Measurements from ENCODE around the gene PARVA.
A peak's percentile ranks its signal among the peaks of the same experiment; 100 is the strongest.
"Not testable (repeated sequence)": the region's sequence is repeated elsewhere in the genome, so short reads cannot be mapped to it uniquely, and the experiment has no call there.

Gene PARVA, protein sequence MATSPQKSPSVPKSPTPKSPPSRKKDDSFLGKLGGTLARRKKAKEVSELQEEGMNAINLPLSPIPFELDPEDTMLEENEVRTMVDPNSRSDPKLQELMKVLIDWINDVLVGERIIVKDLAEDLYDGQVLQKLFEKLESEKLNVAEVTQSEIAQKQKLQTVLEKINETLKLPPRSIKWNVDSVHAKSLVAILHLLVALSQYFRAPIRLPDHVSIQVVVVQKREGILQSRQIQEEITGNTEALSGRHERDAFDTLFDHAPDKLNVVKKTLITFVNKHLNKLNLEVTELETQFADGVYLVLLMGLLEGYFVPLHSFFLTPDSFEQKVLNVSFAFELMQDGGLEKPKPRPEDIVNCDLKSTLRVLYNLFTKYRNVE

GRCh38 chr11:12377106-12377823 is at the start of gene PARVA:
TSS of gene PARVA (plus strand) at chr11:12377571. CDS start at chr11:12377648, 77 bp downstream.
- no peak for DNase-seq

DNA sequence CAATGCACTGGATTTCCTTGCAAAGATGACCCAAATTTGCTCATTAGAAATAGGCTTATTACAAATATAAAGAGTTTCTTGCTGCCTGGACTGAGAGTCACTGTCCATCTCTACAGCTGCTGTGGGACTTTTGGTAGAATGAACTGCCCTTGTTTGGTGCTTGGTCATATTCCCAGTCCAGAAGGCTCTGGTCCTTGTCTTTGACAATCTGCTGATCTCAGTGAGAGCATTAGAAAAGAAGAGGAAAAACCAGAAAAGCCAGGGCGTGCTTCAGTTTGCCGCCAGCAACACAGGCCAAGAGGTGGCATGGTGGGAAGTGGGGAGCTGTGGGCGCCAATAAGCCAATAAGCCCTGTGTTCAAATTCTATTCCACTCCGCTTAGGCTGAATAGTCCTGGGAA is 48.2 kb upstream of the PARVA start:
- no peak for DNase-seq

GRCh38 chr11:12329797-12330196 is 47.6 kb upstream of the PARVA start:
- no peak for DNase-seq

DNA sequence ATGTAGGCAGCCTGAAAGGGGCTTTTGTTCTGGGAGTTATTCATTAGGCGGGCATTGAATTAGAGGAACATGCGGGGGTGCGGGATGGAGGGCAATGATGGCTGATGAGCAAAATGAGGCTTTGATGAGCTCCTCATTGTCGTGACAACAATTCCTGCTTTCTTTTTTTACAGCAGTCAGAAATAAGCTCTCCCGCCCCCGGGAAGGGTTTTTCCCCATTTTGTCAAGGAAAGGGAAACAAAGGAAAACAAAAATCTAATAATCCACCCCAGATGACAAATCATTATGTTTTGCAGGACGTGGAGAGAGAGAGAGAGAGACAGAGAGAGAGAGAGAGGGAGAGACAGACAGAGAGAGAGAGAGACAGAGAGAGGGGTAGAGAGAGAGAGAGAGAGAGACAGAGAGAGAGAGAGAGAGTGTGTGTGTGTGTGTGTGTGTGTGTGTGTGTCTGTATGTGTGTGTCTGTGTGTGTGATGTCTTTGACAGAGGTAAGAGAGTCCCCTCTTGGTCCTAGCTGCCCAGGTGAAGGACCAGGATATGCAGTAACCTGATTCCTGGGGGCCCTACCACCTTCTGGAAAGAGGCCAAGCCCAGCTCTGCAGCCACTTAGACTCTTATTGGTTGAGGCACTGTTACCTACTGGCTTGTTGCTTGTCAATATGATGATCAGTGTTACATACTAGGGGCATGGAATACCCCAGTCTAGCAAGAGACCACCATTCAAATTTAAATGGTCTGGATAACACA is 46.7 kb upstream of the PARVA start:
- DNase-seq, result no peak

DNA sequence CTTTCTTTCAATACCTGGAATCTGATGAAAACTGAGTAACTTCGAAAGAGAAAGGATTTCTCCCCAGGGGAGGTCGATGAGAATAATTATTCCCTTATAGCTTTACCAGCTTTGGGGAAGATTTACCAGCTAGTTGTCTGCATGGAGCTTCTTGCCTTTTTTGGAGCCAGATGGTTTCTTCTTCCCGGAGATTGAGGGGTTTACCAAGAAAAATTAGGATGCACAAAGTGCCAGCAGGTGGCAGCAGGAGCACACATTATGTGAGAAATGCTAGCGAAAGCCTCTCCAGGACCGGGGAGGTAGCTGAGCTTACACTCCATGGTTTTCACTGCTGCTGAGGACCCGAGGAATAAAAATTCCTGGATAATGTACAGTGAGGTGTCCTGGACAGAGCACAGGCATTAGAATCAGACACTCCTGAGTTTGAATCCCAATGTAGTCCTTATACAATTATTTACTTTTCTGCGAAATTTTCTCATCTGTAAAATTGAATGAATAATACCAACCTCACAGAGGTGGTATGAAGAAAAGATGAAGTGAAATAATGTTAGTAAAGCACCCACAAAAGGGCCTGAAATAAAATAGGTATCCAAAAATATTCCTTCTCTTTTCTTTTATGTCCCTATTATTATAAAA is 46.0 kb upstream of the PARVA start:
- DNase-seq, result peak; percentile 59

DNA sequence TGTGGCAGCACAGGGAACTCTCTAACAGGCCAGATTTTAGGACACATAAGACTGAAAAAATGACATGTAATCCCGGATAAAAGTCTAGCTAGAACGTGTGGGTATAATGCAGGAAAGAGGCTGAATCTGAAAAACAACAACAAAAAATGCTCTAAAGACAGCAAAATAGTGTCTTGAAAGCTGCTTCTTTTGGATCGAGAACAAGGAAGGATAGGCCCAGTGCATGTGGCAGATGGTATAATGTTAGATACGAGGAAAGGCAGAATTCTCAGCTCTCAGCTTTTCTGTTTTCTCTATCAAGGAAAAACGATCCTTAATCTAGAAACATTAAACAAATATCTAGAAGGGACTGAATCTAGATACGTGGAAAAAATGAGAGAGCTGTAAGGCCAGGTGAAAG is 33.8 kb upstream of the PARVA start:
- no peak for DNase-seq

GRCh38 chr11:12353534-12353933 is 23.8 kb upstream of the PARVA start:
- DNase-seq, result no peak

- no peak for DNase-seq
Observed at GRCh38 chr11:12354750-12355545, 22.4 kb upstream of the PARVA start.

DNA sequence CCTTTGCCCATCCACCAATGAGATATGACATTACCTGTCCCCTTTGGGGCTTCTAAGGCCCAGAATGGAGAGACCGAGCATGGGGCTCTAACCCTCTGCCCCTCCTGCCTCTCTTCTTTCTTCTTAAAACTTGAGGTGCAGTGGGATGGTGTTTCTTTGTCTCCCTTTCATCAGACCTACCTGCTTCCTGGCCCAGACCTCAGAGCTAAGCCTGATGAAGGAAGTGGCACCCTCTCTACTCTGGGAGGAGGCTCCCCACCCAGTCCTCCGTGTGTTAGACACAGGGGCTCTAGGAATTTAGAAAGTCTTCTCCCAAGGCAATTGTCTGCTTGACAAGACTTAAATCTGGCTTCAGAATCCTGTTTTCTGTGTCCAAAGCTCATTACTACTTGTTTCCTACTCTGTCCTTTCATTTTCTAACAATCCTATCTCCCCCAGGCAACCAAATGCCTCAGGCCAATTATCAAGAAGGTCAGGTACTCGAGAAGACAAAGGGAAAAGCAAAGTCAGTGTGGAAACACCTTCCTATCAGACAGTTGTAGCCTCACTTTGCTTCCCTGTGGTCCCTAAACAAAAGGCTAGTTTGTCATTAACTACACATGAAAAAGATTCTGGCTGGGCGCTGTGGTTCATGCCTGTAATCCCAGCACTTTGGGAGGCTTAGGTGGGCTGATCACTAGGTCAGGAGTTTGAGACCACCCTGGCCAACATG is 20.3 kb upstream of the PARVA start:
- no peak for DNase-seq

GRCh38 chr11:12357697-12358096 is 19.7 kb upstream of the PARVA start:
- not testable (repeated sequence) for DNase-seq

GRCh38 chr11:12358302-12359188 is 18.8 kb upstream of the PARVA start:
- DNase-seq, result no peak

DNA sequence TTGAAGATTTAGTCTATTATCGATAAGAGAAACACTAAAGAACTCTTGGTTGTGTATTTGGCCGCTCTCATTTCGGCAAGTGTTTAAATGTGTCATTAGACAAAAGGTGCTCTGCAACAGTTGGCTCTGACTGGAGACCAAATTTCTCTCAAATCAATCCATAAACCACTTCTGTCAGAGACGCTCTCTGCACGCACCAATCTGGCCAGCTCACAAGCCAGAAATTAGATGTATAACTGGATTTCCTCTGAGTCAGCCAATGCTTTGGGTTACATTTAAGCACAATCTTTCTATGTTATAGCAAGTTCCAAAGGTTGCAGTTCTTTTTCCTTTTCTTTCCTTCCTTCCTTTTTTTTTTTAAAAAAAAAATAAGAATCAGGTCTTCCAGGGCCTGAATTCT is 17.6 kb upstream of the PARVA start:
- no peak for DNase-seq

GRCh38 chr11:12361682-12362081 is 15.7 kb upstream of the PARVA start:
- DNase-seq, result no peak

DNA sequence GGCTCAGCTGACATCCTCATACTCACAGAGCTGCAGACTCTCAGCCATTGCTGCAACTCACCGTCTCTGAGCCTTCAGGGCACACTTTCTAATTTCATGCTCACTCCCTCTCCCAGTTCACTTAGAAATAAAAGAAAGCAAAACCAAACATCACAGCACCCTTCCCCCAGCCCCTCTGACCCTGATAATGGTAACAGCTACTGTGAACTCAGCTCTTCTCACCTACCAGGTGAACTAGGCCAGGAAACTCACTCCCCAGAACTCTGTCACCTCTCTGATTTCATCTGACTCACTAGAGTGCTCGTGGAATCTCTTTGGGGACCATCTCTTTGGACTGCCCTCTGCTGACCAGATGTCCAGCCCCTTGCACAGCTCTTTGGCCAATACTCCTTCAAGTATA is 14.5 kb upstream of the PARVA start:
- DNase-seq, result no peak

GRCh38 chr11:12363373-12363772 is 14.0 kb upstream of the PARVA start:
- DNase-seq, result no peak

DNA sequence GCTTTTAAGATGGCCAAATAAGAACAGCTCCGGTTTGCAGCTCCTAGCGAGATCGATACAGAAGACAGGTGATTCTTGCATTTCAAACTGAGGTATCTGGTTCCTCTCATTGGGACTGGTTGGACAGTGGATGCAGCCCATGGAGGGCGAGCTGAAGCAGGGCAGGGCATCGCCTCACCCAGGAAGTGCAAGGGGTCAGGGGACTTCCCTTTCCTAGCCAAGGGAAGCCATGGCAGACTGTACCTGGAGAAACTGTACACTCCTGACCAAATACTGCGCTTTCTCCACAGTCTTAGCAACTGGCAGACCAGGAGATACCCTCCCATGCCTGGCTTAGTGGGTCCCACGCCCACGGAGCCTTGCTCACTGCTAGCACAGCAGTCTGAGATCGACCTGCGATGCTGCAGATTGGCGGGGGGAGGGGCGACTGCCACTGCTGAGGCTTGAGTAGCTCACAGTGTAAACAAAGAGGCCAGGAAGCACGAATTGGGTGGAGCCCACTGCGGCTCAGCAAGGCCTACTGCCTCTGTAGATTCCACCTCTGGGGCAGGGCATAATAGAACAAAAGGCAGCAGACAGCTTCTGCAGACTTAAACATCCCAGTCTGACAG is 11.3 kb upstream of the PARVA start:
- peak; percentile 54 for DNase-seq

GRCh38 chr11:12367057-12367456 is 10.3 kb upstream of the PARVA start:
- DNase-seq, result not testable (repeated sequence)

- no peak for DNase-seq
Observed at GRCh38 chr11:12372111-12372510, 5.3 kb upstream of the PARVA start.

- no peak for DNase-seq
Observed at GRCh38 chr11:12375720-12376119, 1.7 kb upstream of the PARVA start.
